ENCODE data around the gene ZBTB9.

ZBTB9 gene

DNA sequence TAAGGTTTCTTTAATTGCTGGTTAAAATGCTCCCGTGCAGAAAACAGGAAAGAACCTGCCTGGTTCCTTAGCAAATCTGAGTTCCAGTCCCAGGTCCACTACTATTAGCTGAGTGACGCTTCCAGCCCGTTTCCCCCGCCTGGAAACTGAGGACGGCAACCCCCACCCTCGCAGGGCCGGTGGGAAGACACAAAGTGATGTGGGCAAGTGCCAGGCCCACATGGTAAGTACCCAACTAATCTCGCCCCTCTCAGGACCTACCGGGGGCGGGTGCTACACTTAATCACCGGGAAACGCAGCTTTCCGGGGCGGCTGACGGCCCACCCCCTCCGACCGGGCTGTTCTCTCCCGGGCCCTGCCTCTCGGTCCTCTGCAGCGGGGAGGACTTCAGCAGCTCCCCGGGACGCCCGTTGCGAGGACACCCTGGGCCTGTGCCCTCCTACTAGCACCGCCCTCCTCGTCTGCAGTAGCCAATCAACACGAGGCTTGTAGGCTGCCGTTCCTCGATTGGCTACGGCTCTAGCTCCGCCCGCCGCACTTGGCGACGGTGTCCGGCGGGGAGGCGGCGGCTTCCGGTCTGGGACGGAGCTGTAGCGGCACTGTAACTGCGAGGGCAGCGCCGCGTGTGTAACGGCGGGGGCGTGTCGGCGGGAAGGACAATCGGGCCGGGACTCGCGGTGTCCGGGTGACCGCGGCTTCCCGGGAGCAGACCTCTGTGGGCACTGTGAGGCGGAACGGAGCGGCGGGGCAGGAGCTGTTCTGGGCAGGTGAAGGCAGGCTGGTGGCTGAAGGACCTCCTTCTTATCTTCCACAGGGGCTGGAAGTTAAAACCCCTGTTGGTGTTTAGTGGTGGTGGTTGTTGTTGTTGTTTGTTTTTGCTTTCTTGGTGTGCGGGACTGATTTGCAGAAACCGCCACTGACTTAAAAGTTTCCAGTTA lies at the start of gene ZBTB9:
TSS of gene ZBTB9 (plus strand) at position 568 of the 938 bp plus-strand sequence. CDS start 525 bp downstream, outside the sequence.
- TF ChIP-seq CTCF (conservative IDR thresholded peaks at IDR 0.05; ENCODE audit: control insufficient read depth, insufficient read depth, low read depth, low read length): no peak
- peak; percentile 95 for DNase-seq (ENCODE audit: low read depth)
- H3K4me3 ChIP-seq (ENCODE audit: control insufficient read depth, low read depth, low read length): peak within 1 kb of the TSS; percentile 92

DNA sequence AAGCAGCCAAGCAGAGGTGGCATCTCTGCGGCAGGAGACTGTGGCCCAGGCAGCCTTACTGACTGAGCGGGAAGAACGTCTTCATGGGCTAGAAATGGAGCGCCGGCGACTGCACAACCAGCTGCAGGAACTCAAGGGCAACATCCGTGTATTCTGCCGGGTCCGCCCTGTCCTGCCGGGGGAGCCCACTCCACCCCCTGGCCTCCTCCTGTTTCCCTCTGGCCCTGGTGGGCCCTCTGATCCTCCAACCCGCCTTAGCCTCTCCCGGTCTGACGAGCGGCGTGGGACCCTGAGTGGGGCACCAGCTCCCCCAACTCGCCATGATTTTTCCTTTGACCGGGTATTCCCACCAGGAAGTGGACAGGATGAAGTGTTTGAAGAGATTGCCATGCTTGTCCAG lies 49.5 kb upstream of the ZBTB9 start:
- H3K4me3 ChIP-seq (ENCODE audit: control insufficient read depth, low read depth, low read length): no peak overlapping the region
- TF ChIP-seq CTCF (conservative IDR thresholded peaks at IDR 0.05; ENCODE audit: control insufficient read depth, insufficient read depth, low read depth, low read length): no peak

DNA sequence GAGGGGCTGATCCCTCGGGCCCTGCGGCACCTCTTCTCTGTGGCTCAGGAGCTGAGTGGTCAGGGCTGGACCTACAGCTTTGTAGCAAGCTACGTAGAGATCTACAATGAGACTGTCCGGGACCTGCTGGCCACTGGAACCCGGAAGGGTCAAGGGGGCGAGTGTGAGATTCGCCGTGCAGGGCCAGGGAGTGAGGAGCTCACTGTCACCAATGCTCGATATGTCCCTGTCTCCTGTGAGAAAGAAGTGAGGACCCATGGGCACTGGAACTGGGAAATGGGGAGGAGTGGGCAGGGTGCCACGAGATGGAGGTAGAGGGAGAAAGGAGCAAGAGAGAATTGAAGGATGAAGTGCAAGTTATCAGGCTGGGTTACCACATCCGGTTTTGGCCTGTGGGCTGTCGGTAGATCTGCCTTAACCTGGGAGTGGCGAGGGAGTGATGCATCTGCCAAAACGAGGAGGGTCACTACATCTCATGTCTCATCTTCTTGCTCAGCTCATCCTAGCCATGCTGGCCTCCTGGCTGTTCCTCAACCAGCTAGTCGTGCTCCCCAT lies 48.9 kb upstream of the ZBTB9 start:
- H3K4me3 ChIP-seq (ENCODE audit: control insufficient read depth, low read depth, low read length): no peak overlapping the region
- no peak for TF ChIP-seq CTCF (conservative IDR thresholded peaks at IDR 0.05; ENCODE audit: control insufficient read depth, insufficient read depth, low read depth, low read length)
- no peak for DNase-seq (ENCODE audit: low read depth)

More for the DNA sequence above, 49.5 kb upstream of the ZBTB9 start:
- no peak for DNase-seq (ENCODE audit: low read depth)

DNA sequence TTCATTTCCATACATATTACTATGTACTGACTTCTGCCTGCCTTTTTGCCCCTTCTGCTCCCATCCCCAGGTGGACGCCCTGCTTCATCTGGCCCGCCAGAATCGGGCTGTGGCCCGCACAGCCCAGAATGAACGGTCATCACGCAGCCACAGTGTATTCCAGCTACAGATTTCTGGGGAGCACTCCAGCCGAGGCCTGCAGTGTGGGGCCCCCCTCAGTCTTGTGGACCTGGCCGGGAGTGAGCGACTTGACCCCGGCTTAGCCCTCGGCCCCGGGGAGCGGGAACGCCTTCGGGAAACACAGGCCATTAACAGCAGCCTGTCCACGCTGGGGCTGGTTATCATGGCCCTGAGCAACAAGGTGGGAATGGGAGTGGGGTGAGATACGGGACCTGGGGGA lies 48.2 kb upstream of the ZBTB9 start:
- no peak overlapping the region for H3K4me3 ChIP-seq (ENCODE audit: control insufficient read depth, low read depth, low read length)
- DNase-seq (ENCODE audit: low read depth): no peak
- no peak for TF ChIP-seq CTCF (conservative IDR thresholded peaks at IDR 0.05; ENCODE audit: control insufficient read depth, insufficient read depth, low read depth, low read length)

GRCh38 chr6:33407132-33407718 lies 47.2 kb upstream of the ZBTB9 start:
- DNase-seq (ENCODE audit: low read depth): peak; percentile 73
- peak; percentile 33 for TF ChIP-seq CTCF (conservative IDR thresholded peaks at IDR 0.05; ENCODE audit: control insufficient read depth, insufficient read depth, low read depth, low read length)
- no peak overlapping the region for H3K4me3 ChIP-seq (ENCODE audit: control insufficient read depth, low read depth, low read length)

DNA sequence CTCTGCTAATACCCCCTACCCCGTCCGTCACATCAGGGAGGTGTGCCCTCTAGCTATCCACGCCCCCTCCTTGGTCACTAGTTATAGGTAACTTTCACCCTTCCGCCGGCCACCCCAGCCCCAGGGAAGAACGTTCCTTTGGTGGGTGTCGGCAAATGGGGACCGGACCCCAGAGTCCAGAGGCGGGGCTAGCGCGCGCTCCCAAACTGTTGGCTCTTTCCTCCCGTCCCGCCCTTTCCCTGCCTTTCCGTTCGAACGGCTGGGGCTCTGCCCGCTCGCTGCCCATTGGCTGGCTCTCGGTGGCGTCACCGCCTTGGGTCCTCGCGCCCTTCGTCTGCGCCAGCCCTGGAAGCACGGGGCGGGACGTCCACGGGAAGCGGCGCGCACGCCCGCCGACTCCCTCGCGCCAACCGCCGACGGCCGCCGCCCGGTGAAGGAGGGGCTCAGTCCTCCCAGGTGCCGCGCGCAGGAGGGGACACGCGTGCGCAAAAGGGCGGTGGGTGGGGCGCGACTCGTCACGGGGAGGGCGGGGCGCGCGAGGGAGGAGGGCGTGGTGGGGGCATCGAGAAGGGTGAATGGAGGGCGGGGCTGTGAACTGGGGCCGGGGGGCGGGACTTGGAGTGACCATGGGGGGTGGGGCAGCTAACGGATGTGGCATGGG lies 44.2 kb upstream of the ZBTB9 start:
- peak overlapping the region; percentile 61 for H3K4me3 ChIP-seq (ENCODE audit: control insufficient read depth, low read depth, low read length)
- peak; percentile 96 for DNase-seq (ENCODE audit: low read depth)
- no peak for TF ChIP-seq CTCF (conservative IDR thresholded peaks at IDR 0.05; ENCODE audit: control insufficient read depth, insufficient read depth, low read depth, low read length)
